HCT116 (cell line): ENCODE measurements around the gene VPS39. TPM values are rescaled to one million over a fixed set of nuclear protein-coding genes. Genes with fewer than 3 reads are reported as not detected.

Source experiments
- ATAC-seq: fragments of 200-7000 bp; cut with Tn5 transposase; 2 replicates; pipeline ENCODE4 v1.9.1; 2020; ENCODE audit warnings: mild to moderate bottlenecking, moderate library complexity
- BruUV-seq: library from RNA; stranded (reverse); fragments of 400-500 nt; replicated peaks from 2 replicates; lab custom pipeline; 2021; lab: Mats Ljungman, UMichigan
- CTCF ChIA-PET: fragments of 300-600 bp; sonication (Branson Sonifier 250); formaldehyde crosslinking; loops from one replicate; lab custom pipeline; 2021; ENCODE audit warnings: antibody characterized with exemption; lab: Charles Lee
- POLR2A ChIA-PET: fragments of 300-600, 350-600 bp; sonication (Branson Sonifier 250); formaldehyde crosslinking; loops from one replicate; lab custom pipeline; 2021; ENCODE audit warnings: antibody characterized with exemption; lab: Charles Lee
- RAD21 ChIA-PET, 2 experiments: fragments of 300-600 bp; sonication (Branson Sonifier 250); formaldehyde crosslinking; loops; one replicate each; lab custom pipeline; 2023; ENCODE audit warnings: low total read pairs in 2 of 2; ENCODE audit not compliant: uncharacterized antibody in 2 of 2, unreplicated experiment in 2 of 2, low non-redundant PET in 1 of 2; lab: Charles Lee
- DNase-seq: peaks from one replicate; pipeline ENCODE4 v3.0.0-alpha.2; 2010; ENCODE audit warnings: low read depth, low spot score
- H2AFZ ChIP-seq: fragments of 200-600 bp; shearing (Covaris generic), sonication (generic); 2 replicates; pipeline ENCODE4 v1.6.1; 2017; ENCODE audit warnings: low read depth, mixed run types, mixed read lengths, antibody characterized with exemption, low read length; ENCODE audit not compliant: poor library complexity, severe bottlenecking
- H3K27ac ChIP-seq: 2 replicates; pipeline ENCODE4 v1.5.1; 2012; ENCODE audit warnings: low read depth, low read length
- H3K27me3 ChIP-seq: fragments of 200-600 bp; sonication (generic); 2 replicates; pipeline ENCODE4 v1.6.1; 2016; ENCODE audit warnings: mixed run types, low read length, mixed read lengths; ENCODE audit not compliant: insufficient read depth
- H3K36me3 ChIP-seq, 2 experiments: fragments of 200-500 bp in 1 of 2; fragments of 200-600 bp in 1 of 2; sonication (Bioruptor generic) in 1 of 2; sonication (generic) in 1 of 2; 2 replicates each; pipeline versions ENCODE4 v1.5.1 to v1.6.1; 2014 to 2016; ENCODE audit warnings: low read length in 2 of 2, inconsistent platforms in 1 of 2, mixed read lengths in 1 of 2, mixed run types in 1 of 2; ENCODE audit not compliant: insufficient read depth in 2 of 2, control insufficient read depth in 1 of 2
- H3K4me1 ChIP-seq, 2 experiments: fragments of 200-600 bp in 1 of 2; sonication (generic) in 1 of 2; 2 replicates each; pipeline versions ENCODE4 v1.5.1 to v1.6.1; 2012 to 2017; ENCODE audit warnings: low read length in 2 of 2, inconsistent platforms in 1 of 2, mild to moderate bottlenecking in 1 of 2, mixed read lengths in 1 of 2, mixed run types in 1 of 2, moderate library complexity in 1 of 2; ENCODE audit not compliant: insufficient read depth in 2 of 2, control insufficient read depth in 1 of 2
- H3K4me2 ChIP-seq: fragments of 200-600 bp; sonication (generic); 2 replicates; pipeline ENCODE4 v1.6.1; 2017; ENCODE audit warnings: mixed run types, low read length, mixed read lengths
- H3K4me3 ChIP-seq, 2 experiments: fragments of 200-600 bp in 1 of 2; sonication (generic) in 1 of 2; replicated peaks in 1 of 2; 2 replicates each; pipeline ENCODE4 v1.5.1; 2011 to 2016; ENCODE audit warnings: low read length in 2 of 2, control low read depth in 1 of 2, low read depth in 1 of 2, mild to moderate bottlenecking in 1 of 2, mixed read lengths in 1 of 2, mixed run types in 1 of 2
- H3K79me2 ChIP-seq: fragments of 200-600 bp; sonication (generic); 2 replicates; pipeline ENCODE4 v1.6.1; 2017; ENCODE audit warnings: mild to moderate bottlenecking, mixed run types, low read length, moderate library complexity, mixed read lengths; ENCODE audit not compliant: insufficient read depth
- H3K9ac ChIP-seq: fragments of 200-600 bp; sonication (generic); 2 replicates; pipeline ENCODE4 v1.6.1; 2016; ENCODE audit warnings: low read length, mixed read lengths
- H3K9me2 ChIP-seq: fragments of 200-600 bp; sonication (generic), shearing (Covaris generic); 2 replicates; pipeline ENCODE4 v1.6.1; 2017; ENCODE audit warnings: mixed run types, mild to moderate bottlenecking, moderate library complexity; ENCODE audit not compliant: insufficient read depth
- H3K9me3 ChIP-seq, 2 experiments: fragments of 200-500 bp in 1 of 2; fragments of 200-600 bp in 1 of 2; sonication (Bioruptor generic) in 1 of 2; sonication (generic) in 1 of 2; 2 replicates each; pipeline ENCODE4 v1.6.1; 2014 to 2017; ENCODE audit warnings: low read length in 2 of 2, mixed read lengths in 2 of 2, inconsistent platforms in 1 of 2, low read depth in 1 of 2, mild to moderate bottlenecking in 1 of 2, mixed run types in 1 of 2, moderate library complexity in 1 of 2; ENCODE audit not compliant: control insufficient read depth in 1 of 2, insufficient read depth in 1 of 2
- H4K20me1 ChIP-seq: fragments of 200-600 bp; sonication (generic), shearing (Covaris generic); 2 replicates; pipeline ENCODE4 v1.6.1; 2017; ENCODE audit warnings: mixed run types, mild to moderate bottlenecking, moderate library complexity; ENCODE audit not compliant: insufficient read depth
- ZBTB33 ChIP-seq: IDR thresholded peaks from 2 replicates; pipeline ENCODE4 v1.6.1; 2011; ENCODE audit warnings: mild to moderate bottlenecking, low read length, moderate library complexity; ENCODE audit not compliant: insufficient replicate concordance; ENCODE audit errors: extremely low read depth
- intact Hi-C: fragments of 100-400 bp; cut with micrococcal nuclease; formaldehyde crosslinking; loops from 2 replicates; pipeline ENCODE4 v1.10.0; 2022
- total RNA-seq: library from RNA; stranded (reverse); gene quantifications from one replicate; pipeline ENCODE4 v1.2.1, GENCODE V29; 2021; ENCODE audit not compliant: unreplicated experiment
- TF ChIP-seq, protein P1 (sequence below): IDR thresholded peaks from 2 replicates; pipeline ENCODE4 v1.6.1; 2012; ENCODE audit warnings: low read depth

VPS39 gene
- total RNA-seq, 1 experiment from 2014 or later, result 40.1 TPM

DNA sequence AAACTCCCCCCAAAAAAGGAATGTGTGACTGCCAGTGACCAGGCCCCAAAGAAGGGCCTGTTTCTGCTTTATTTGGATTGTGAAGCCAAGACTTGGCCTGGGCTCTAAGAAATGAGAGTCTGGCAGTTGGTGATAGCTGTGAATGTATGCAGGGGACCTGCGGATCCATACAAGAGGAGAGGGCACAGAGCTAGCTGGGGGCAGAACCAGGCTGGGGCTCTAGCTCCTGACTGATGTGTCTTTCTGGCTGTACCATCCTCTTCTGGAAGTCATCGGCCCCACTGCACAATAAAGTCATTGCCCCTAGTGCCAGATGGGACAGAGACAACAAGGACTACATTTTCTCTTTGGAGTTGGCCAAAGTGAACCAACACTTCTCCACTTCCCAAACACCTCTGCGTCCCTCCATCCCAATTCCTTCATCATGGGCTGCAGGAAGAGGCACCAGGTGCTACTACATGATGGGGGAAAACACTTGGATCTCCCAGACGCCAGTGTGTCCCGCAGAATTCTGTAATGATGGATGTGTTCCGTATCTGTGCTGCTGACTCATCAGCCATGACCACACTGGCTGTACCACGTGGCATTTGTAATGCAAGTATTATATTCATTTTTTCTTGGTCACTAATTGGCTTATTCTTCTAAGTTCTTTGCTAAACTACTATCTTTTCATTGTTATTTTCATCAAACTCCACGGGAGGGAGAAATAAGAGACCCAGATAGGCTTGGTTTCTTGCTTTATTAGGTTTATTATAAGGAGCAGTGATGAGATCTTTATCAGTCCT is 49.9 kb downstream of the VPS39 start:
- H3K79me2 ChIP-seq, result no peaks in the 10 kb centered on the region
- intact Hi-C loops, result no loop called here
- no peak for DNase-seq
- RAD21 ChIA-PET, result no interaction called here
- no peak for ATAC-seq
- POLR2A ChIA-PET, result no interaction called here
- peaks cover 5 to 19% of the 10 kb centered on the region in 2 experiments; a peak in 2 of 4 replicates for H3K4me1 ChIP-seq
- CTCF ChIA-PET, result no interaction called here
- no peak overlapping the region for H3K4me3 ChIP-seq
- no peak overlapping the region for H2AFZ ChIP-seq
- no peak overlapping the region for H3K27ac ChIP-seq
- BruUV-seq, result no TSS peak
- H3K4me2 ChIP-seq, result no peak overlapping the region
- TF ChIP-seq, protein P1, sequence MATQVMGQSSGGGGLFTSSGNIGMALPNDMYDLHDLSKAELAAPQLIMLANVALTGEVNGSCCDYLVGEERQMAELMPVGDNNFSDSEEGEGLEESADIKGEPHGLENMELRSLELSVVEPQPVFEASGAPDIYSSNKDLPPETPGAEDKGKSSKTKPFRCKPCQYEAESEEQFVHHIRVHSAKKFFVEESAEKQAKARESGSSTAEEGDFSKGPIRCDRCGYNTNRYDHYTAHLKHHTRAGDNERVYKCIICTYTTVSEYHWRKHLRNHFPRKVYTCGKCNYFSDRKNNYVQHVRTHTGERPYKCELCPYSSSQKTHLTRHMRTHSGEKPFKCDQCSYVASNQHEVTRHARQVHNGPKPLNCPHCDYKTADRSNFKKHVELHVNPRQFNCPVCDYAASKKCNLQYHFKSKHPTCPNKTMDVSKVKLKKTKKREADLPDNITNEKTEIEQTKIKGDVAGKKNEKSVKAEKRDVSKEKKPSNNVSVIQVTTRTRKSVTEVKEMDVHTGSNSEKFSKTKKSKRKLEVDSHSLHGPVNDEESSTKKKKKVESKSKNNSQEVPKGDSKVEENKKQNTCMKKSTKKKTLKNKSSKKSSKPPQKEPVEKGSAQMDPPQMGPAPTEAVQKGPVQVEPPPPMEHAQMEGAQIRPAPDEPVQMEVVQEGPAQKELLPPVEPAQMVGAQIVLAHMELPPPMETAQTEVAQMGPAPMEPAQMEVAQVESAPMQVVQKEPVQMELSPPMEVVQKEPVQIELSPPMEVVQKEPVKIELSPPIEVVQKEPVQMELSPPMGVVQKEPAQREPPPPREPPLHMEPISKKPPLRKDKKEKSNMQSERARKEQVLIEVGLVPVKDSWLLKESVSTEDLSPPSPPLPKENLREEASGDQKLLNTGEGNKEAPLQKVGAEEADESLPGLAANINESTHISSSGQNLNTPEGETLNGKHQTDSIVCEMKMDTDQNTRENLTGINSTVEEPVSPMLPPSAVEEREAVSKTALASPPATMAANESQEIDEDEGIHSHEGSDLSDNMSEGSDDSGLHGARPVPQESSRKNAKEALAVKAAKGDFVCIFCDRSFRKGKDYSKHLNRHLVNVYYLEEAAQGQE, result no peak
- no peaks in the 10 kb centered on the region for H4K20me1 ChIP-seq
- H3K9me2 ChIP-seq, result no peaks in the 10 kb centered on the region
- no peaks in the 10 kb centered on the region for H3K9me3 ChIP-seq
- peaks cover 16 to 23% of the 10 kb centered on the region in 2 experiments; a peak in 3 of 4 replicates for H3K36me3 ChIP-seq
- no peaks in the 10 kb centered on the region for H3K27me3 ChIP-seq
- no peak overlapping the region for H3K9ac ChIP-seq

- Histone ChIP-seq H3K79me2 (no peaks in the 10 kb centered on the region), H3K27ac (no peak overlapping the region), H4K20me1 (no peaks in the 10 kb centered on the region), H3K4me3 (no peak overlapping the region), H3K4me2 (no peak overlapping the region), H3K9ac (no peak overlapping the region), H3K36me3 (peaks cover 16 to 20% of the 10 kb centered on the region in 2 experiments; a peak in 3 of 4 replicates), H3K27me3 (no peaks in the 10 kb centered on the region), H3K9me2 (no peaks in the 10 kb centered on the region), H2AFZ (no peak overlapping the region), H3K4me1 (peaks cover 5 to 19% of the 10 kb centered on the region in 2 experiments; a peak in 2 of 4 replicates), H3K9me3 (no peaks in the 10 kb centered on the region)
- ChIA-PET POLR2A (no interaction called here), RAD21 (no interaction called here), CTCF (interaction anchor here (0.6 to 1.2 kb wide), 2 partner anchors 46 to 228 kb away, joined by 3 to 5 read pairs; no protein-coding TSS in a partner anchor)
- TF ChIP-seq ZBTB33, result no peak
- DNase-seq (no peak), ATAC-seq (no peak)
- no TSS peak for BruUV-seq
- intact Hi-C loops, result no loop called here
These were observed 50.7 kb downstream of the VPS39 start for GRCh38 chr15:42157381-42157780.
